ENCODE measurements around the gene MFSD1.

MFSD1 gene

DNA sequence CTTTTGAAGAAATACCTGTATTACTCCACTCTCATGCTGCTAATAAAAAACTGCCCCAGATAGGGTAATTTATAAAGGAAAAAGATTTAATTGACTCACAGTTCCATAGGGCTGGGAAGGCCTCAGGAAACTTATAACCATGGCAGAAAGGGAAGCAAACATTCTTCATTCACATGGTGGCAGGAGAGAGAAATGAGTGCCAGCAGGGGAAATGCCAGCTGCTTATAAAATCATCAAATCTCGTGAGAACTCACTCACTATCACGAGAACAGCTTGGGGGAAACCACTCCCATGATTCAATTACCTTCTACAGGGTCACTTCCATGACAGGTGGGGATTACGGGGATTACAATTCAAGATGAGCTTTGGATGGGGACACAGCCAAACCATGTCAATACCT, 18.7 kb downstream of the MFSD1 start:
- no peak for DNase-seq

DNA sequence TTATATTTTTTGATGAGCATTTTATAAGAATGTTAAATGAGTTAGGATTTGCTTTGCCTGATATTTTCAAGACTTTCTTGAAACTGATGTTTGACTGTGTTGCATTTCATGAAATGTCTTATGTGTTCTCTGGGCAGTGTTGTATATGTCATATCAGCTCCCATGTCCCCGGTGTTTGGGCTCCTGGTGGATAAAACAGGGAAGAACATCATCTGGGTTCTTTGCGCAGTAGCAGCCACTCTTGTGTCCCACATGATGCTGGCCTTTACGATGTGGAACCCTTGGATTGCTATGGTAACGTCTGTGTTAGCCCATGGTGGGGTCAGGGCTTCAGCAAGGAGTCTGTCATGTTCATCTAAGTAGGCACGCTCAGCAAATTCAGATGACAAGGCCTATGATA, 20.0 kb downstream of the MFSD1 start:
- DNase-seq: no peak

DNA sequence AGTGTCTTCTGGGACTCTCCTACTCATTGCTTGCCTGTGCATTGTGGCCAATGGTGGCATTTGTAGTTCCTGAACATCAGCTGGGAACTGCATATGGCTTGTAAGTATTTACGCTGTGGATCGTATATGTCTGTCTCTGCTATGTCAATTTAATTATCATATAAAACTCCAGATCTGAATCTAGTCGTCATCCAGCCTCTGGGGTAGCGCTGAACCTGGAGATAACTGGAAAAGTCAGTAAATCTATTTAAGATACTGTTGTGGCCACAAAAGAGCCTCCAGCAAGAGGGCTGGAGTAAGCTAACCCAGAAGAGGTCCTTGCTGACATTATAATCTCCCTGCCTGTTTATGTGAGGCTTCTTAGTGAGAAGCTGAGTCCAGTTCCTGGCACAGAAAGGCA, 21.6 kb downstream of the MFSD1 start:
- no peak for DNase-seq

DNA sequence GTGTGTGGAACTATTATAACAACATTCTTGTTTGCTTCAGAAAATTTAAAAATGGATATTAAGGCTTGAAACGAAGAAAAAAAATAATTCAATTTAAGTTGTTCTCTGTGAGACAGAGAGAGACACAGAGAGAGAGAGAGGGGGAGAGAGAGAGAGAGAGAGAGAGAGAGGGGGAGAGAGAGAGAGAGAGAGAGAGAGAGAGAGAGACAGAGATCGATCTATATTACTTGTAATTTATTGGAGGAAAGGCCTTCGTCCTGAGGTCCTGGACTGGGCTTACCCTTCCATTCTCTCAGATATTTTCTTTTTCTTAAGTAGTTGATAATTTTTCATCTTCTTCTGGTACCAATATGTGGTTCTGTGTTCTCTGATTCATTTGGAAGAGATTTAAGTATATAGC, 25.9 kb downstream of the MFSD1 start:
- DNase-seq: no peak

DNA sequence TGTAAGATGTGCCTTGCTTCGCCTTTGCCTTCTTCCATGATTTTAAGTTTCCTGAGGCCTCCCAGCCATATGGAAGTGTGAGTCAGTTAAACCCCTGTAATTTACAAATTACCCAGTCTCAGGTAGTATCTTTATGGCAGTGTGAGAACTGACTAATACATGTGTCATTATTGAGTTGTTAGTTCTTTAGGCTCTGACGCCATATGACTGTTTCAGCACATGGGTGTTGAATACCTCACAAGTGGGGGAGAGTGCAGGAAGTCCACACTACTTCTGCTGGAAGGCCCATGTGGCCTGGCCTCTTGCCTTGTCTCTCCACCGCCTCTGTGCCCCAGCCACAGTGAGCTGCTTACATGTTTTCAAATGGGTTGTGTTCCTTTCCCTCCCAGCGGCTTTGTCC, 28.5 kb downstream of the MFSD1 start:
- no peak for DNase-seq

DNA sequence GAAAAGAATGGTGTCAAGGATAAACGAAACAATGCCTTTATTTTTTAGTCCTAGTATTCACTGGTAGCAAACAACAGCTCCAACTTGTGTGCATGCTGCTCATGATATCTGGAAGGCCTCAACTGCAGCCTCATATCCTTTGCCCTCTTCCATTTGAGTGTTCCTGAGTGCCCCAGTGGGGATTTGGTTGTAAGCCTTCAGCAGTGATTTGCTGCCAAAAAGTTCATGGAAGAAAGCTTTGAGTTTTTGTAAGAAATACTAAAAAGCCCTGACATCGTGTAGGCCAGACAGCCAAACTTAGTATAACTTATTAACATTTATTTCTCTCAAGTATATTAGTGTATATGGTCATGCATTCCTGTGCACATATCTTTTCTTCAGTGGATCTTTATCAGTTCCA, 30.0 kb downstream of the MFSD1 start:
- DNase-seq: no peak

DNA sequence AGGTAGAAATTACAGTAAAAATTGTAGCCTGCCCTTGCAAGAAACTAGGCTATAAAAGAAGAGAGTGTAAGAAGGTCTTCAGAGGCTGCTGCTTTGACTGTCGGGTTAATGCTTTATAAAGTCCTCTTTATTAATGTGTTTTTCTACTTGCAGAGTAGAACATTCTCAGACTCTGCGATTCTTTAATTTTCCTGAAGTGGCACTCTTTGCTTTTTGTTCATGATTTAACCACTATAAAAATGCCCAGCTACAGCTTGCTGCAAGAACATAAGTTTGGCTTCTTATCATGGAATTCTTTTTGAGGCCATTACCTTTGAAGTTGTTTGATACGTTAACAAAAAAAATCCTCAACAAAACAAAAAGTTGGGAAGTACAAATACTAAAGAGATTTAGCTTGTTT, 33.8 kb downstream of the MFSD1 start:
- no peak for DNase-seq

DNA sequence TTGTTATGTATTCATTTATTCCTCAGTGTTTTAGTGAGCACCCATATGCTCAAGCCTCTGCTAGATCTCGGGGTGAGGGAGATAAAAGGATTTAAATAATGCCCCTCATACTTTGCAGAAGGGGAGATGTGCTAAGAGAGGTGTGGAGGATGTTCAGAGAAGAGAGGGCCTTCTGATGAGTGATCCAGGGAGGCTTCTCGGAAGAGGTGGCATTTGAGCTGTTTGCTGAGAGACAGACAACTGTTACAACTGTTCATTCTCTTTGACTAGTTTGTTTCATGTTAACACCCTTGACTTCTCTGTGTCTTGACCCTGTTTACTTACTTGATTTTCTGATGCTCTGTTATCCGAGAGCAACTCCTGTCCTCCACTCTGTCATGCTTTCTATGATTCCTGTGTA, 34.5 kb downstream of the MFSD1 start:
- DNase-seq: no peak

DNA sequence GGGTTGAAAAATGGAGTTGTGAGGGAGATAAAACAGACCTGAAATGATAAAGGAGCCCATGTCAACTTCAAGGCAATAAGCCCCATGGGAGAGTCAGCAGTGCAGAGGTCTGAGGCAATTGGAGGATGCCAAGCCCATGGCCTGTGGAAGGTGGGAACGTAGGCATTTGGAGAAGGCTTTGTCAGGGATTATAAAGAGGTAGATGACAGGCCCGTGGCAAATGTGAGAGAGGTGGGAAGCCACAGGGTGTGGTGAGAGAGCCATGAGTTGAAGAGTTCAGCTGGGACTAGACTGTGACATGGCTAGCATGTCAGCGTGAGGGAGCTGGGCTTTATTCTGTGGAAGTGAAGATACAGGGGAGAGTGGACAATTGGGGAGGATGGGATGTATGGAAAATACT, 35.4 kb downstream of the MFSD1 start:
- DNase-seq: no peak

DNA sequence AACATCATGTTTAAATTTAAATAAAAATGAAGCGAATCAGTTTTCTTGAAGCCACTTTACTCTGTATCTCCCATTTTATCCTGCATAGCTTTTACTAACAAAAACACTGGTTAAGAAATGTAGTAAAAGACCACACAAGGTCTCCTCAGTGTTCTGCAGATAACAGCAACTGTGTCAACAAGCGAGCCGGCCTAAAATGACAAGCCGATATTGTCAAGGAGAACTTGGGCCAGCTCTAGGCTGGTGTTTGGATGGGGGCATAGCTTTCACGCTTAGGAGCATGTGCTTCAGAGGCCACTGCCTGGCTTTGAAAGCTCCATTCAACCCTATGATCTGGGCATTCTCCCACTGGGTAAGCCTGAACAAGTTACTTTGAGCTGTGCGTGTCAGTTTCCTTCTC, 38.1 kb downstream of the MFSD1 start:
- DNase-seq: no peak

DNA sequence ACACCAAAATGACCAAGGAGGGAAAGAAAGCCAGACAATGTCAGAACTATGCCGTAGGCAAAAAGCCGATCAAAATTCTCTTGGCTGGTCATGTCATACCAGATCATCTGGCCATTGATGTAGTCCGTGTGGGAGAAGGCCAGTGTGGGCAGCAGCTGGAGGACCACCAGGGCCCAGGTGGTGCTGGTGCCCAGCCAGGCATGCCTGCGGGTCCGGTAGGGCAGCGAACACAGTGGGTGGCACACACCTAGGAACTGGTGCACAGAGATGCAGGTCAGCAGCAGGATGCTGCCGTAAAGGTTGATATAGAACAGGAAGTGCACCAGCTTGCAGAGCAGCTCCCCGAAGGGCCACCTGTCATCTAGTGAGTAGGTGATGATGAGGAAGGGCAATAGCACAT, 39.5 kb downstream of the MFSD1 start:
- DNase-seq: no peak

DNA sequence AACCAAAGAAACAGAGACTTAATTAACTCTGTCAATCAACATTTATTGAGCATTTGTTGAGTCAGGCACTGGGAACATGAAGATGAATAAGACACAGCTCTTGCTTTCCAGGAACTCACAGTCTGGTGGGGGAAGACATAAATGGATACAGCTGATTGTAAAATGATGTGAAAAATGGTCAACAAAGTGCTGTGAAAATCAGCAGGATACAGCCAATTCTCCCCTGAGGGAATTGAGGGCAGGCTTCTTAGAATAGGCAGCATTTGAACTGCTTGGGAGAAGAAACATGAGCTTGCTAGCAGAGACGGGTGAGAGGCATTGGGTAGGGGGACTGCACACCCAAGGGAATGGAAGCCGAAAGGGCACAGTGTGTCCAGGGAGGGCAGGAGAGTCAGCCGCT, 41.1 kb downstream of the MFSD1 start:
- DNase-seq: no peak

DNA sequence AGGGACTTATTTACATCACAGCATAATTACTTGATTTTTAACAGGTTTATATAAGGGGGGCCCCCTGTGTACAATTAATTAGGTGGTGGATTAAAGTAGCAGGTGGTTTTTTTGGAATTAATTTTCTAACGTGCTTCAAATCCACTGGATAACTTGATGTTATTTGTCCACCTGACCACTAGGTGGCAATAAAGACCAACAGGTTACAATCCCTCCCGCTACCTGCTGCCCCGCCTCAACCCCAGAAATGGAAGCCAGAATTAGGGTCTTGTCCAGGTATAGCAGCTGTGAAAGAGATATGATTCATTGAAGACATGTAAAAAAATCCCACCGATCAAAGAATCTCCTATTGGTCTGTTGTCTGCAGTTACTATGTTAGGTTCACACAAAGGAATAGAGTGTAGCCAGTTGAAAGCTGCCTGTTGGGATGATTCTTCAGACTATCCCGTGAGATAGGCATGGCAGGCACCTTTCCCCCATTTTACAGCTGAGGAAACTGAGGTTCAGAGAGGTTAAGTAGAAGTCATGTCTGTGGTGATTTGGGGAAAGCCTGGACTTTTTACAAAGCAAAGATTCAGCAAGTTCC, 44.0 kb downstream of the MFSD1 start:
- DNase-seq: no peak

DNA sequence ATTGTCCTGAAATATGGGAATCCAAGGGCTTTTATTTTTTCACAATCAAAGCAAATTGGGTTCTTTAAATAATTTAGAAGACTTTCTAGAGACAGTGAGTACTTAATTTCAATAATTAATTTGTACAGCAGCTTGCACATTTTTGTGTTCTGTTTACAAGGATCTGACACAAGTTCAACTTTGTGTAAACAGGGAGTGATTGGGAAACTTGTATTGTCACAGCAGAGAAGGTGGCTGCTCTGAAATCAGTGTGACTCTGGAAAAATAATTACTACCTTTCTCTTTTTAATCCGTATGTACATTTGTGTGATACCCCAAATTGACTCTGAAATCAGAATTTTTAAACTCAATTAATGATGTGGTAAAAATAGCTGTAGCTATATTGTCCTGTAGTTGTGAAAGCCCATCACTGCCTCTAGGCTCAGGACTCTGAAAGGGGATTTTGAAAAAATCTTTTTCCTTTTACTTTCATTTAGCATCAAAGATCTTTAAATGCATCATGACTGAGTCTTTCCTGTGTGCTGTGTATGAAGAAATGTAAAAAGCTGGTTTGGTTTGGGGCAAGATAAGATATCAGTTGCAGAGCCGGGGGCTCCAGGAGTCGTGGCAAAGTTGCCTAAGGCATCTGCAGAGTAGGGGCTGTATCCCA, 45.1 kb downstream of the MFSD1 start:
- DNase-seq: no peak

DNA sequence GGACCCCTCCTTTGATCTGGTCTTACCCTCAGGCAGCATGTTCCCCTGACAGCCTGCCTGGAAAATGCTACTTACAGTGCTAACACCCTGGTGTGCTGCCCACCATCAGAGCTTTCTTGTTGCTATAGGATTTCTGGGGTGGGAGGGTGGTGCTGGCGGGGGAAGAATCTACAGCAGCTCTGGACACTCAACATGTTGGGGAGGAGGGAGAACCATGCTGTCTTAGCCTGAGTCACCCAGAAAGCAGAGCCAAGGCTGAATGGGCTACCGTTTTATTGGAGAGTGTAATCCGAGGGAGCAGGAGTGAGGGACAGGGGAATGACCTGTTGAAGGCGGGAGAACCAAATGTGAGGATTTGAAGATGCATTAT, 45.6 kb downstream of the MFSD1 start:
- no peak for DNase-seq

DNA sequence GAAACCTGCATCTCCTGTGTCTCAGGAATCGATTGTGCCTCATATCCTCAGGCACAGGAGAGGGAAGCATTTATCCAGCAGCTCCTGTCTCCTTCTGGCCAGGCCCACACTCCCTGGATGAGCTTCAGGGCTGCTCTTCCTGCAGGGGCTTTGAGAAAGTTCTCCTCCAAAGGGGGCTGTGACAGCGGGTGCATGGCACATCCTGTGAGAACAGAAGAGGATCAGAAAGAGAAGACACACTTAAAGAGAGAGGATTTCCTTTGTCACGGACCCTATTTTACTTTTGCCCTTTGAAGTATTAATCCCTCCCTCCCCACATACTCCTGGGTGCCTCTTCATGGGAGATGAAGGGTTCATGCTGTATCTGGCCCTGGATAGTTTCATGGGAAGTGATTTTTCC, 46.0 kb downstream of the MFSD1 start:
- DNase-seq: no peak

DNA sequence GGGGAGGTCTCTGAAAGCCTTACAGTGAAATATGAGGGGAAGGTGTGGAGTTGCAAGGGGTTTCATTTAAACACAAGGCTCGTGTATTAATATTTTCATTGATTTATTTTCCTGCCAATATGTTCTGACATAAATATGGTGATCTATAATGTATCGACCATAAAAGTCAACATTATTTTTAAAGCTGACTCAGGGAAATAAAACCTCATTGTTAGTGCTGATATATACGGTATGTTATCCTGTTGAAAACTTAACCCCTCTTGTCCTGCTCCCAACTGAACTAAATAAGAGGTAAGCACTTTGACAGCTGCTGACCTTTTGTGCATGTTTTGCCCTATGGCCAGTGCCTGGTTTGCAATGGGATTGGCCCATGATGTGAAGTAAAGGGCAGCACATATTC, 47.9 kb downstream of the MFSD1 start:
- no peak for DNase-seq

DNA sequence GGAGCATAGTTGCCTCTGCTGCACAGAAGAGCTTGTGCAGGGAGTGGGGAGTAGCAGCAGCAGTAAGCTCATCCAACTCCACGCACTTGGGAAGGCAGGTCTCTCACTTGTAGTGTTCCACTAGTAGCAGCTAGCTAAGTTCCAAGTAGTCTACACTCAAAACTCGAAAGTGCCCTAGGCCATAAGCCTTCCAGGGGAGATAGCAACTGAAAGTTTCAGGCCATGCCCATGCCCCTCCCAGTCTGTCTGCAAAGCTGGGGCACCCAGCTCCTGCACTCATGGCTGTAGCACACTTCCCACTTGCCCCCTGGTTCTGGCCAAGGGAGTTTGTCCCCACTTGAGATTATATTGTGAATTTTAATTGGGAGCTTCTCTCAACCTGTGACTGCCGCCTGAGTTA, 57.5 kb downstream of the MFSD1 start:
- DNase-seq: no peak

DNA sequence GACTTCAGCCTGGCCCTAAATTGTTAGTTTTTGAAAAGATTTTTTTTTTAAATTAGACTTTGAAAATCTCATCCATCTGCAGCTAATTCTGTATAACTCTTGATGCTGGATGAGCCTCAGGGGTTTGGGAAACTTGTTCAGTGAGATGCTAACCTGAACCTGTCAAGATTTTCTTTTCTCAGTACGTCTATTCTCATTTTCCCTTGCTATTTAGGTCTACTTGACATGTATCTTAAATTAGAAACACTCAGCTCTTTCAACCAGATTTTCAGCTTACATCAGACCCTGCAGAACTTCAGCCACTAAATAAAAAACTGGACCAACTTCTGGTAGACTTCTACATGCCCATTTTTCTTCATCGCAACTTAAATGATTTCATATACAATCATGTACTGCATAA, 61.4 kb downstream of the MFSD1 start:
- no peak for DNase-seq

DNA sequence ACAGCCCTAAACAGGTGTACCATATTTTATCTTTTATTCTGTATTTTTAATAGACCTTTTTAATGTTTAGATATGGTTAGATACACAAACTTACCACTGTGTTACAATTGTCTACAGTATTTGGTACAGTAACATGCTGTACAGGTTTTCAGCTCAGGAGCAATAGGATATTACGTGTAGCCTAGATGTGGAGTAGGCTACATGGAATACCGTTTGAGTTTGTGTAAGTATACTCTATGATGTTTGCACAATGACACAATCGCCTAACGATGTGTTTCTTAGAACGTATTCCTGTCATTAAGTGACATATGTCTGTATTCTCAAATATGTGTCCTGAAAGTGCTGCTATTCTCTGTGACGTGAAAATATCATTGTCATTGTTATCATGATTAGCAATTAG, 62.6 kb downstream of the MFSD1 start:
- no peak for DNase-seq

DNA sequence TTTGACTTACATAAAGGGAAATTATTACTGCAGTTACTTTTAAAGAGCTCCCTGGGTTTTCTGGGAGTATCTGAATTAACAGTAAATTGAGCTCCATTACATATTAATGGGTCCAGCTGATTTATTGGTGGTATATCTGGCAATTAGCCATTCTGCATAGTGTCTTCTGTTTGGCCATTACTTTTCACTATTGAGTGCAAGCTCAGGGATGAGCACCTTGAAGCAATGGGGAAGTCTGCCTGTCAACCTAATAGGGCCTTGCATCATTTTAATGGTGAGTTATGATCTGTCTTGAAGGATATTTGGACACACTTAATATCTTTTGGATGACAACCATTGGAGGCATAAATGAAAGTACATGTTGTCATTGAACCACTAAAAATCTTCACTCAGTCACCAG, 73.8 kb downstream of the MFSD1 start:
- no peak for DNase-seq

All from MV-4-11 (cell line).